A673 (cell line): Measurements from ENCODE around the gene FKBP14. TPM values are rescaled to one million over a fixed set of nuclear protein-coding genes. Genes with fewer than 3 reads are reported as not detected.

Experiments
- BruUV-seq: library from RNA; stranded (reverse); fragments of 400-500 nt; replicated peaks from 2 replicates; lab custom pipeline; 2021; lab: Mats Ljungman, UMichigan
- CTCF ChIA-PET: fragments of 300-600 bp; sonication (Branson Sonifier 250); formaldehyde crosslinking; loops from one replicate; lab custom pipeline; 2022; ENCODE audit warnings: antibody characterized with exemption; lab: Charles Lee
- POLR2A ChIA-PET: fragments of 300-600 bp; sonication (Branson Sonifier 250); formaldehyde crosslinking; loops from one replicate; lab custom pipeline; 2022; ENCODE audit warnings: antibody characterized with exemption; ENCODE audit not compliant: low non-redundant PET; lab: Charles Lee
- DNase-seq: peaks from one replicate; pipeline ENCODE4 v3.0.0-alpha.2; 2015; ENCODE audit warnings: low spot score
- H3K27ac ChIP-seq: fragments of 200-600 bp; sonication (generic); 2 replicates; pipeline ENCODE4 v1.5.1; 2016; ENCODE audit warnings: mixed run types, low read depth, mild to moderate bottlenecking, mixed read lengths, antibody characterized with exemption, low read length; ENCODE audit not compliant: poor library complexity, severe bottlenecking
- H3K27me3 ChIP-seq: fragments of 200-600 bp; sonication (generic); replicated peaks from 2 replicates; pipeline ENCODE4 v1.6.1; 2017; ENCODE audit warnings: mixed run types, low read depth, mild to moderate bottlenecking, mixed read lengths, antibody characterized with exemption, low read length; ENCODE audit not compliant: insufficient read depth, poor library complexity
- H3K36me3 ChIP-seq: fragments of 200-600 bp; sonication (generic); 2 replicates; pipeline ENCODE4 v1.6.1; 2016; ENCODE audit warnings: mixed run types, mild to moderate bottlenecking, mixed read lengths, antibody characterized with exemption, low read length; ENCODE audit not compliant: insufficient read depth, poor library complexity, severe bottlenecking
- H3K4me1 ChIP-seq: fragments of 200-600 bp; sonication (generic); 2 replicates; pipeline ENCODE4 v1.6.1; 2017; ENCODE audit warnings: mixed run types, mild to moderate bottlenecking, mixed read lengths, antibody characterized with exemption, low read length; ENCODE audit not compliant: insufficient read depth, poor library complexity, severe bottlenecking
- H3K4me3 ChIP-seq: fragments of 200-600 bp; sonication (generic); 2 replicates; pipeline ENCODE4 v1.5.1; 2016; ENCODE audit warnings: low read depth, mixed run types, mild to moderate bottlenecking, mixed read lengths, low read length; ENCODE audit not compliant: poor library complexity, severe bottlenecking
- H3K9me3 ChIP-seq: fragments of 200-600 bp; sonication (generic); 2 replicates; pipeline ENCODE4 v1.6.1; 2016; ENCODE audit warnings: mixed run types, low read depth, mild to moderate bottlenecking, mixed read lengths, antibody characterized with exemption, low read length; ENCODE audit not compliant: poor library complexity, severe bottlenecking
- EZH2 ChIP-seq: fragments of 200-600 bp; sonication (generic); IDR thresholded peaks from 2 replicates; pipeline ENCODE4 v1.6.1; 2017; ENCODE audit warnings: borderline replicate concordance, low read depth, mild to moderate bottlenecking, mixed read lengths, antibody characterized with exemption, low read length; ENCODE audit not compliant: poor library complexity, severe bottlenecking
- intact Hi-C: fragments of 100-400 bp; cut with micrococcal nuclease; formaldehyde crosslinking; loops from one replicate; pipeline ENCODE4 v1.10.0; 2022; ENCODE audit not compliant: unreplicated experiment
- total RNA-seq: library from RNA; stranded (reverse); gene quantifications from 2 replicates; pipeline ENCODE4 v1.2.3, GENCODE V29; 2021
- TF ChIP-seq, protein P1 (sequence below): fragments of 300-800, 200-600 bp; sonication (generic); conservative IDR thresholded peaks from 2 replicates; pipeline ENCODE4 v1.5.1; 2017; ENCODE audit warnings: low read depth, mild to moderate bottlenecking, antibody characterized with exemption, low read length, moderate library complexity, mixed read lengths

Gene FKBP14
- total RNA-seq, 1 experiment from 2014 or later, result 53.6 TPM

DNA sequence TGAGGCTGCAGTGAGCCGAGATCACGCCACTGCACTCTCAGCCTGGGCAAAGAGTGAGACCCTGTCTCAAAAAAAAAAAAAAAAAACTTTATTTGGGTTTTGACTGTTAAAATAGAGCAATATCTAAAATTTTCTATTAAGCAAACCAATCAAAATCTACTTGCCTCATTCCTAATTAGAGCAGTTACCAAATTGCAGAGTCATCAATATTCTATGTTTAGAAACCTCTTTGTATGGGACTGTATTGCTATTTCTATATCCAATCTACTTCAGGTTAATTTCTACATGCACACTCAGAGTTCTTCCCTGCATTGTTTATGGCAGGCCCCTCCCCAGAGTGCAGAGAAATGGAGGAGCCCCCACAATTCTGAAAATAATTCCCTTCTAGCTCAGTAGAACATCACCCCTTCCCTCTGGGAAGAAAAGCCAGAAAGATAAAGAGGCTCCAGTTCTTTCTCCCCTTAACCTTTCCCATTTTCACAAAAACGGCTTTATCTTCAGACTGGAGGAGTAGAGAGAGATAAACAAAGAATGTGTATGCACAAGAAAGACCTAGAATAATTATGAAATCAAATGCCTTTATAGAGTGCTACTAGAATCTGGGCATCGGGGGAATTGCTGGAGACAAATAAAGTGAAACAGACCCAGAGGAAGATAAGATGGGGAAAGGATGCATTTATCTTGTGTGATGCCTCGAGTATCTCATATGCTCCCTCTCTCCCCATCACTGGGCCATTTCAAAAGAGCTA is 54.8 kb downstream of the FKBP14 start:
- ChIA-PET POLR2A (no interaction called here), CTCF (no interaction called here)
- no peak overlapping the region for H3K27ac ChIP-seq
- no peak overlapping the region for H3K4me3 ChIP-seq
- H3K36me3 ChIP-seq, result peaks cover 16% of the 10 kb centered on the region
- DNase-seq, result no peak
- intact Hi-C loops, result no loop called here
- H3K4me1 ChIP-seq, result peaks cover 21% of the 10 kb centered on the region
- no peaks in the 10 kb centered on the region for H3K9me3 ChIP-seq
- TF ChIP-seq EZH2, result no peak
- TF ChIP-seq, protein P1, sequence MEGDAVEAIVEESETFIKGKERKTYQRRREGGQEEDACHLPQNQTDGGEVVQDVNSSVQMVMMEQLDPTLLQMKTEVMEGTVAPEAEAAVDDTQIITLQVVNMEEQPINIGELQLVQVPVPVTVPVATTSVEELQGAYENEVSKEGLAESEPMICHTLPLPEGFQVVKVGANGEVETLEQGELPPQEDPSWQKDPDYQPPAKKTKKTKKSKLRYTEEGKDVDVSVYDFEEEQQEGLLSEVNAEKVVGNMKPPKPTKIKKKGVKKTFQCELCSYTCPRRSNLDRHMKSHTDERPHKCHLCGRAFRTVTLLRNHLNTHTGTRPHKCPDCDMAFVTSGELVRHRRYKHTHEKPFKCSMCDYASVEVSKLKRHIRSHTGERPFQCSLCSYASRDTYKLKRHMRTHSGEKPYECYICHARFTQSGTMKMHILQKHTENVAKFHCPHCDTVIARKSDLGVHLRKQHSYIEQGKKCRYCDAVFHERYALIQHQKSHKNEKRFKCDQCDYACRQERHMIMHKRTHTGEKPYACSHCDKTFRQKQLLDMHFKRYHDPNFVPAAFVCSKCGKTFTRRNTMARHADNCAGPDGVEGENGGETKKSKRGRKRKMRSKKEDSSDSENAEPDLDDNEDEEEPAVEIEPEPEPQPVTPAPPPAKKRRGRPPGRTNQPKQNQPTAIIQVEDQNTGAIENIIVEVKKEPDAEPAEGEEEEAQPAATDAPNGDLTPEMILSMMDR, result no peak
- no TSS peak for BruUV-seq
- no peaks in the 10 kb centered on the region for H3K27me3 ChIP-seq

DNA sequence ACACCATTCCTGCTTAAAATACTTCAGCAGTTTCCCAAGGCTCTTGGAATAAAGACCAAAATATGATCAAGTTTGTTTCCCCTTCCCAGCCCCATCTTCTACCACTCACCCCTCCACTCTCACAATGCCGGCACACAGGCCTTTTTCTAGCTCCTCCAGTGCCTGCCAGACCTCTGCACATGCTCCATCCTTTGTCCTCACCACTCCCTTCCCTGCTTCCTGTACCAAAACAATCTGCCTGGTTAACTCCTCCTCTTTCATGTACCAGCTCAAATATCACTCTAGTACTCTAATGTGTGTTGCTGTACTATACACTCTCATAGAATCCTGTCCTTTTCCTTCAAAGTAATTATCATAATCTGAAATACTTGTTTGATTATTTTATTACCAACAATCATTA is 56.3 kb downstream of the FKBP14 start:
- Histone ChIP-seq H3K4me1 (peaks cover 10% of the 10 kb centered on the region), H3K4me3 (no peak overlapping the region), H3K36me3 (peaks cover 16% of the 10 kb centered on the region), H3K9me3 (no peaks in the 10 kb centered on the region), H3K27me3 (no peaks in the 10 kb centered on the region), H3K27ac (no peak overlapping the region)
- intact Hi-C loops, result no loop called here
- POLR2A ChIA-PET, result no interaction called here
- CTCF ChIA-PET, result no interaction called here
- no peak for DNase-seq
- BruUV-seq, result no TSS peak
- no peak for TF ChIP-seq EZH2
- TF ChIP-seq, protein P1, result no peak

DNA sequence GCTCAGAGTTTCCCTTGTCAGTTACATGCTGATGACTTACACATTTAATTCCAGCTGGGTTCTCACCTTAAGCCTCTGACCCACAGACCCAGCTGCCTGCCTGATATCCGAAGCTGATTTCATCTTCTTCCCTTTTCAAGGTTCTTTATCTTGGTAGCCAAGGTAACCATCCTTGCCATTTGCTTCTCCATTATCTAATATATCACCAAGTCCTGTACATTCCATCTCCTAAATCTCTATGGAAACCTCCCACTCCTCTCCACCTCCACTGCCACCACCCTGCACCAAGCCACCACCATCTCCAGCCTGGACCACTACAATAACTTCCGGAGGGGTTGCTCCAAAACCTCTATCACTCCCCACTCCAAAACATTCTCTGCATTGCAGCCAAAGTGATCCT is 56.8 kb downstream of the FKBP14 start:
- Histone ChIP-seq H3K9me3 (no peaks in the 10 kb centered on the region), H3K4me1 (peaks cover 6% of the 10 kb centered on the region), H3K36me3 (peaks cover 16% of the 10 kb centered on the region), H3K27ac (no peak overlapping the region), H3K4me3 (no peak overlapping the region), H3K27me3 (no peaks in the 10 kb centered on the region)
- TF ChIP-seq, protein P1, result no peak
- DNase-seq, result no peak
- no TSS peak for BruUV-seq
- ChIA-PET CTCF (no interaction called here), POLR2A (no interaction called here)
- intact Hi-C loops, result no loop called here
